T-helper 22 cell (primary cell): ENCODE results near the gene ZNF577.

ENCODE experiments used
- DNase-seq: peaks from one replicate; pipeline ENCODE4 v3.0.0-alpha.2; 2020; ENCODE audit warnings: low read depth

ZNF577 gene

DNA sequence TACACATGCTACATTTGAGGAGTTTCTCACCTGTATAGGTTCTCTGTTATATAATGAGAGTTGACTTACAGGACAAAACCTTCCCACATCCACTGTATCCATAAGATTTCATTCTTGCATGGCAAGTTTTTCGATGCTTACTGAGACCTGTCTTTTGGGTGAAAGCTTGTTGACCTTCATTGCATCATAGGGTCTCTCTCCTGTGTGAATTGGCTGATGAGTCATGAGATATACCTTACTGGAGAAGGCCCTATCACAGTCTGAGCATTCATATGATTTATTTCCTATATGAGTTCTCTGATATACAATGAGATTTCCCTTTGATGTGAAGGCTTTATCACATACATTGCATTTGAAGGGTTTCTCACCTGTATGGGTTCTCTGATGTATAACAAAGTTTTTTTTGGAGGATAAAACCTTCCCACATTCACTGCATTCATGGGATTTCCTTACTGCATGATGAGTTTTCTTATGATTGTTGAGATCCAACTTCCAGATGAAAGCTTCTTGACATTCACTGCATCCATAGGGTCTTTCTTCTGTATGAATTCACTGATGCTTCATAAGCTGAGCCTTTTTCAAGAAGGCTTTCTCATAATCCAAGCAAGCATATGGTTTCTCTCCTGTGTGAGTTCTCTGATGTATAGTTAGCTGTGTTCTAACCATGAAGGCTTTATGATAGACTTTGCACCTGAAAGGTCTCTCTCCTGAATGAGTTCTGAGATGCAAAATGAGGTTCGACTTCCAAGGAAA, 25.7 kb downstream of the ZNF577 start:
- DNase-seq = no peak

DNA sequence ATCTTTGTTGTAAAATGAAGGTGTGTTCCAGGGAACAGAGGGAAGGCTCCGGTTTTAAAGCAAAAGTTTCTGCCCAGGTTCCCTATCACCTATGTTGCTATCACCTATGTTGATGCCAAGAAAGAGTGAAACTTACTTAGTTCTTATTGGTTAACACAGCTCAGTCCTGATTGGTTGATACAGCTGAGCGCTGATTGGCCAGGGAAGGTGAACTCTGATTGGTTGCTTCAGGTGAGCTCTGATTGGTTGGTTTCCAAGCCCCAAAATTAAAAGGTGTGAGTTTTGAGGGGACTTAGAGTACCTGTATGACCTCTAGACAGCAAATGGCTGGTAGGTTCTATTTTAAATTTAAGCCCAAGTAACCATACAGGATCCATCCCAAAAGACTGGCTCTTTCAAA, 50.6 kb downstream of the ZNF577 start:
- DNase-seq = no peak

DNA sequence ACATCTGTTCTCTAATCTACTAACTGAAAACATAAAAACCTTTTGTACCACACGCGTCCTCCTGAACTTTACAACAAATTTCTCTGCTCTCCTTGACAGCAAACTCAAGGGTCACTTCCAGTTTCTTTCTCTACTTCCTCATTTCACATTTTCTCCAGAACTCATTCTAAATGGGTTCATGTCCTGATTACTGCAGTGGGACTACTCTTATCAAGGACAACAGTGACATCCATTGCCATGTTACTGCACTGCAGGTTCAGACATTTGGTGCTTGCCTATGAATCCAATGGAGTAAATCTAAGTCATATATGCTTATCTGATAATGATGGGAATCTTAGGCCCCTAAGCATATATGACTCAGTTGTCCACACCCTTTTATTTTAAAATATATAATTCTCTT, 57.5 kb downstream of the ZNF577 start:
- DNase-seq = no peak

DNA sequence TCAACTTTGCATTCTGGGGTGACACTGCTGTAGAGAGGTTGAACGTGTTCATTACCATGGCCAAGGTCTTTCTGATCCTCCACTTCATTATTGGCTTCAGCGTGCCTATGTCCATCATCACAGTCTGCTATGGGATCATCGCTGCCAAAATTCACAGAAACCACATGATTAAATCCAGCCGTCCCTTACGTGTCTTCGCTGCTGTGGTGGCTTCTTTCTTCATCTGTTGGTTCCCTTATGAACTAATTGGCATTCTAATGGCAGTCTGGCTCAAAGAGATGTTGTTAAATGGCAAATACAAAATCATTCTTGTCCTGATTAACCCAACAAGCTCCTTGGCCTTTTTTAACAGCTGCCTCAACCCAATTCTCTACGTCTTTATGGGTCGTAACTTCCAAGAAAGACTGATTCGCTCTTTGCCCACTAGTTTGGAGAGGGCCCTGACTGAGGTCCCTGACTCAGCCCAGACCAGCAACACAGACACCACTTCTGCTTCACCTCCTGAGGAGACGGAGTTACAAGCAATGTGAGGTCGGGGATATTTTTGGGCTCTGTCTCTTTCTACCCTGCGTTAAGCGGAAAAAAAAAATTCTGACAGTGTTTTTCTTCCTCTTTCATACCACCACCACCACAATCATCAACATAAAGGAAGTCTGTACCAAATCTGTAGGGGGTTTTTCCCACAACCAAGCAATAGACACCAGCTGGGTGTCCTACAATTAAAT, 63.3 kb downstream of the ZNF577 start:
- DNase-seq = no peak

DNA sequence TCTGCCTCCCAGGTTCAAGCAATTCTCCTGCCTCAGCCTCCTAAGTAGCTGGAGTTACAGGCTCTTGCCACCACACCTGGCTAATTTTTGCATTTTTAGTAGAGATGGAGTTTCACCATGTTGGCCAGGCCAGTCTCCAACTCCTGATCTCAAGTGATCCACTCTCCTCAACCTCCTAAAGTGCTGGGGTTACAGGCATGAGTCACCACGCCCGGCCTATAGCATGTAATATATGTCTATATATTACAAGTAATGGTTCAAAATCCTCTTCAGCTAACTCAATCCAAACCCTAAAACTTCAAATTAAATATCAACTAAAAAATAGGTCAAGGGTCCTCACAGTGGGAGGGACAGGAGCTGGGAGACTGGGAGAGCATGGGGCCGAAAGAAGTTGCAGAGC, 64.8 kb downstream of the ZNF577 start:
- no peak for DNase-seq

DNA sequence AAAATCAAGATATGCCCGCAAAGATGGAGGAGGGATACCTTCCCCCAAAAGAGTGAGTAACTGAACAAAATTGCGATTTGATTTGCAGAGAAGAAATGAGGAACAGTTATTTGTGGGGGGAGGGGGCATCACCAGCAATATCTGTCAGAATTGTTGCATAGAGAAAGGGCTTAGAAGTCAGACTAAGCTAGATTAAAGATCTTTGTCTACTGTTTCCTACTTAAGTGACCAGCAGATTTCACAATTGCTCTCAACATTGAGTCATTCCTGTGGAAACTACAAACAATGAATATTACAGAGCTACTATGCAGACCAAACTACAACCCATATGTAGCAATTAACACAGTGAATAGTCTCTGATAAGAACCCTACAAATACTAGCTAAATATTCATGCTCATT, 65.4 kb downstream of the ZNF577 start:
- no peak for DNase-seq

DNA sequence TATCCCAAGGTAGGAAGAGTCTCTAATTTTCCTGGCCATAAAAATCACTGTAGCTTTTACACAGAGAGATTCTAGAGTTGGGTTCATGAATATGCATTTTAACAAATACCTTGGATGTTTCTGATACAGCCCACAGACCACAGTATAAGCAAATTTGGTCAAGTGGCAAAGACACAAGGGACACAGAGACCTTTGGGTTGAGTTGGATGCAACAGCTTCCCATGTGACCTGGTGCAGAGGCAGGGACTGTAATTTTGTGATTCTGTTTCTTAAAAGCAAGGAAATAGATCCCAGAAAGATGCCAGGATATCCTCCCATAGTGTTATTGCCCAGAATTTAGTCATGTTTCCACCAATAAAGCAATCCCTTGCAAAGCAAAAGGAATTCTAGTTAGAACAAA, 65.8 kb downstream of the ZNF577 start:
- no peak for DNase-seq

DNA sequence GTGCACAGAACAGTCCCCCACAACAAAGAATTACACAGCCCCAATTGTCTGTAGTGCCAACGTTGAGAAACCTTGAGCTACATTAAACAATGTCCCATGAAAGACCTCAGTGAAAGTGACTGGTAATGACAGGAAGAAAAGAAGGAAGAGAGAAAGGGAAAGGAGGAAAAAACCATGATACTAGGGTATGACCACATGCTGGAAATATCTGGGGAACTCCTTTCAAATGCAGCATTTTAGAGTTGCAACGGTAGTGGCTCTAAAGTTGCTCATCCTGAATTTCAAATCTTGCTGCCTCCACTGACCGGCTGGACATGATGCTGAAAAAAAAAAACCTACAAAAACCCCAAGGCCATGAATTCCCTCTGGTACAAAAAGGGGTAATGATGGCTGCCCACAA, 66.3 kb downstream of the ZNF577 start:
- DNase-seq = no peak
